ENCODE data around the gene SLC22A3. TPM values are rescaled to one million over a fixed set of nuclear protein-coding genes. Genes with fewer than 3 reads are reported as not detected.
"Not testable (repeated sequence)": the region's sequence is repeated elsewhere in the genome, so short reads cannot be mapped to it uniquely, and the experiment has no call there.

Gene SLC22A3
- total RNA-seq, 1 donor from 2014 or later = 0.57 TPM

DNA sequence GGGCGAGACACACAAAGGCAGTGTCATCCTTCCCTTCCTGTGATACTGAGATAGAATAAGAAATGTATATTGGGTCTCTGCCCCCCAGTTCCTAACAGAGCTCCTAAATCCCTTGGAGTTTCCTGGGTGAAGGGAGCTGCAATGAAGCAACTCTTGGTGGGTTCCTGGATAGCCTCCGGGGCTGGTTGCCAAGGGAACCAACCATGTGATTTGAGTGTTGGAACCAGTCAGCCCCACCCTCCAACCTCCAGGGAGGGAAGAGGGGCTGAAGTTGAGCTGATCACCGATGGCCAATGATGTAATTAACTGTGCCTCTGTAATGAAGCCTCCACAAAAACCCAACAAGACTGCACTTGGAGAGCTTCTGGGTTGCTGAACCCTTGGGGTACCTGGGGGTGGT lies 116.6 kb downstream of the SLC22A3 start:
- Histone ChIP-seq H3K27me3 (ENCODE audit: insufficient read depth, low read length) (no peaks in the 10 kb centered on the region), H3K36me3 (ENCODE audit: insufficient read depth, low read length) (no peaks in the 10 kb centered on the region), H4K20me1 (ENCODE audit: insufficient read depth, low read length) (no peaks in the 10 kb centered on the region), H3K4me2 (ENCODE audit: low read length) (no peak overlapping the region), H3K27ac (ENCODE audit: low read depth, low read length) (no peak overlapping the region), H3K9ac (ENCODE audit: low read length) (no peak overlapping the region), H2AFZ (ENCODE audit: low read depth, low read length) (no peak overlapping the region), H3K4me1 (ENCODE audit: insufficient read depth, low read length) (peaks cover 15% of the 10 kb centered on the region), H3K4me3 (ENCODE audit: insufficient read depth, low read depth, low read length) (no peak overlapping the region), H3K79me2 (ENCODE audit: insufficient read depth, low read length) (no peaks in the 10 kb centered on the region), H3K9me3 (ENCODE audit: insufficient read depth, low read depth, low read length) (no peaks in the 10 kb centered on the region)
- FAIRE-seq (no peak), DNase-seq (ENCODE audit: low read depth) (no peak)
- peaks cover 7% of the 10 kb centered on the region for H3K9me3 Mint-ChIP-seq (ENCODE audit: unreplicated experiment)
- peaks cover 27% of the 10 kb centered on the region for H3K27me3 Mint-ChIP-seq (ENCODE audit: low read depth, unreplicated experiment)
- H3K4me1 Mint-ChIP-seq (ENCODE audit: low read depth, unreplicated experiment) = peaks cover 18% of the 10 kb centered on the region
- no peaks in the 10 kb centered on the region for H3K36me3 Mint-ChIP-seq (ENCODE audit: low read depth, unreplicated experiment)
- TF ChIP-seq EZH2 (IDR thresholded peaks at IDR 0.05; ENCODE audit: insufficient read depth, low read length) = no peak
- TF ChIP-seq, protein P1, sequence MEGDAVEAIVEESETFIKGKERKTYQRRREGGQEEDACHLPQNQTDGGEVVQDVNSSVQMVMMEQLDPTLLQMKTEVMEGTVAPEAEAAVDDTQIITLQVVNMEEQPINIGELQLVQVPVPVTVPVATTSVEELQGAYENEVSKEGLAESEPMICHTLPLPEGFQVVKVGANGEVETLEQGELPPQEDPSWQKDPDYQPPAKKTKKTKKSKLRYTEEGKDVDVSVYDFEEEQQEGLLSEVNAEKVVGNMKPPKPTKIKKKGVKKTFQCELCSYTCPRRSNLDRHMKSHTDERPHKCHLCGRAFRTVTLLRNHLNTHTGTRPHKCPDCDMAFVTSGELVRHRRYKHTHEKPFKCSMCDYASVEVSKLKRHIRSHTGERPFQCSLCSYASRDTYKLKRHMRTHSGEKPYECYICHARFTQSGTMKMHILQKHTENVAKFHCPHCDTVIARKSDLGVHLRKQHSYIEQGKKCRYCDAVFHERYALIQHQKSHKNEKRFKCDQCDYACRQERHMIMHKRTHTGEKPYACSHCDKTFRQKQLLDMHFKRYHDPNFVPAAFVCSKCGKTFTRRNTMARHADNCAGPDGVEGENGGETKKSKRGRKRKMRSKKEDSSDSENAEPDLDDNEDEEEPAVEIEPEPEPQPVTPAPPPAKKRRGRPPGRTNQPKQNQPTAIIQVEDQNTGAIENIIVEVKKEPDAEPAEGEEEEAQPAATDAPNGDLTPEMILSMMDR (IDR thresholded peaks at IDR 0.05; ENCODE audit: insufficient read depth, low read depth, low read length) = no peak
- H3K4me3 Mint-ChIP-seq (ENCODE audit: unreplicated experiment) = no peak overlapping the region
- no peak overlapping the region for H3K27ac Mint-ChIP-seq (ENCODE audit: unreplicated experiment)

DNA sequence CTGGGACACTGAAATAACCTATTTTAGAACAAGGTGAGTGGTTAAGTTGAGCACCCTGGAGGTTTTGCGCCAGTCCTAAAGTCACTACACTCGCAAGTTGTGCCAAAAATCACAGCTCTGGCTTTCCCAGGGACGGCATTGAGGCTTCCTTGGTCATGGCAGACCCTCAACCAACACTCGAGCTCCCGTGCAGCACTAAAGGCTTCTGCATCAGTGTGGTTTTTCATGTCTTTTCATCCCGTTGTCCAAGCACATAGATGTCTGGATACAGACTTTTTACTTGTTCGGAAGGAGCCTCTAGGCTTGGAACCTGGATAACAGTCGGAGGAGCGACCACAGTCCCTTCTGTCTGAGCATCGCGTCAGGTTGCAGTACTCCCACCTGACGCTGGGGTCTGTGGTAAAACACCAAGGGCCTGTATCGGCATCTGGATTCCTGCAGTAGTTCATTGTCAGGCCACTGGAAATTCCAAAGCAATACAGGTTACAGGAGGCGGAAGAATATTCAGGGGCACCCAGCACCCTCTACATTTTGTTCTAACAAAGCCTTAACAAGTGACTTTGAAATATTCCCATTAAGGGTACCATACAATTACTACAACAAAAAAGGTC lies 119.2 kb downstream of the SLC22A3 start:
- not testable (repeated sequence) for H4K20me1 ChIP-seq (ENCODE audit: insufficient read depth, low read length); H3K27ac Mint-ChIP-seq (ENCODE audit: unreplicated experiment); H3K9me3 Mint-ChIP-seq (ENCODE audit: unreplicated experiment); H3K4me3 ChIP-seq (ENCODE audit: insufficient read depth, low read depth, low read length); H3K9me3 ChIP-seq (ENCODE audit: insufficient read depth, low read depth, low read length); H3K27ac ChIP-seq (ENCODE audit: low read depth, low read length); H2AFZ ChIP-seq (ENCODE audit: low read depth, low read length); H3K36me3 ChIP-seq (ENCODE audit: insufficient read depth, low read length); H3K27me3 ChIP-seq (ENCODE audit: insufficient read depth, low read length); H3K4me1 ChIP-seq (ENCODE audit: insufficient read depth, low read length); H3K4me3 Mint-ChIP-seq (ENCODE audit: unreplicated experiment); H3K4me2 ChIP-seq (ENCODE audit: low read length); H3K4me1 Mint-ChIP-seq (ENCODE audit: low read depth, unreplicated experiment); H3K9ac ChIP-seq (ENCODE audit: low read length); H3K79me2 ChIP-seq (ENCODE audit: insufficient read depth, low read length); H3K36me3 Mint-ChIP-seq (ENCODE audit: low read depth, unreplicated experiment); DNase-seq (ENCODE audit: low read depth); FAIRE-seq
- H3K27me3 Mint-ChIP-seq (ENCODE audit: low read depth, unreplicated experiment) = peaks cover 18% of the 10 kb centered on the region

DNA sequence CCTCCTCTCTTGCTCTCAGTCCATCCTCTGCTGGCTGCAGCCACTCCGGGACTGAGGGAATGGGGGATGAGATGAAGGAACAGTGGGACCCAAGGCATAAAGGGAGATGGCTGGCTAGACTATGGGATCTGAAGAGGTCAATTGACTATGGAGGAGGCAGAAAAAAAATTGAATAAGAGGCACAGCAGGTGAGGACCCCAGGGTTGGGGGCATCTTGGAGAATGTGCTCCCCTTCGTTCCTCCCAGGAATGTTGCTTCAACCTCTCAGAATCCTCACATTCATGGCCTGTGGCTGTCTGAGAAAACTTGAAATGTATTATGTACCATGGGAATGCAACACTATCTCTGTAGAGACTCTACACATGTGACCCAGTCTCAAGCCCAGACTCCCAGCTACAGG lies 121.0 kb downstream of the SLC22A3 start:
- Histone ChIP-seq H3K4me2 (ENCODE audit: low read length) (no peak overlapping the region), H3K36me3 (ENCODE audit: insufficient read depth, low read length) (no peaks in the 10 kb centered on the region), H2AFZ (ENCODE audit: low read depth, low read length) (no peak overlapping the region), H3K9me3 (ENCODE audit: insufficient read depth, low read depth, low read length) (no peaks in the 10 kb centered on the region), H3K79me2 (ENCODE audit: insufficient read depth, low read length) (no peaks in the 10 kb centered on the region), H3K4me1 (ENCODE audit: insufficient read depth, low read length) (no peaks in the 10 kb centered on the region), H3K27ac (ENCODE audit: low read depth, low read length) (no peak overlapping the region), H4K20me1 (ENCODE audit: insufficient read depth, low read length) (no peaks in the 10 kb centered on the region), H3K4me3 (ENCODE audit: insufficient read depth, low read depth, low read length) (no peak overlapping the region), H3K9ac (ENCODE audit: low read length) (no peak overlapping the region), H3K27me3 (ENCODE audit: insufficient read depth, low read length) (no peaks in the 10 kb centered on the region)
- Mint-ChIP-seq H3K4me1 (ENCODE audit: low read depth, unreplicated experiment) (no peaks in the 10 kb centered on the region), H3K27ac (ENCODE audit: unreplicated experiment) (no peak overlapping the region), H3K36me3 (ENCODE audit: low read depth, unreplicated experiment) (no peaks in the 10 kb centered on the region), H3K9me3 (ENCODE audit: unreplicated experiment) (peaks cover 5% of the 10 kb centered on the region), H3K4me3 (ENCODE audit: unreplicated experiment) (no peak overlapping the region), H3K27me3 (ENCODE audit: low read depth, unreplicated experiment) (peaks cover 18% of the 10 kb centered on the region)
- no peak for TF ChIP-seq EZH2 (IDR thresholded peaks at IDR 0.05; ENCODE audit: insufficient read depth, low read length)
- TF ChIP-seq, protein P1 (IDR thresholded peaks at IDR 0.05; ENCODE audit: insufficient read depth, low read depth, low read length) = no peak
- FAIRE-seq (no peak), DNase-seq (ENCODE audit: low read depth) (no peak)

DNA sequence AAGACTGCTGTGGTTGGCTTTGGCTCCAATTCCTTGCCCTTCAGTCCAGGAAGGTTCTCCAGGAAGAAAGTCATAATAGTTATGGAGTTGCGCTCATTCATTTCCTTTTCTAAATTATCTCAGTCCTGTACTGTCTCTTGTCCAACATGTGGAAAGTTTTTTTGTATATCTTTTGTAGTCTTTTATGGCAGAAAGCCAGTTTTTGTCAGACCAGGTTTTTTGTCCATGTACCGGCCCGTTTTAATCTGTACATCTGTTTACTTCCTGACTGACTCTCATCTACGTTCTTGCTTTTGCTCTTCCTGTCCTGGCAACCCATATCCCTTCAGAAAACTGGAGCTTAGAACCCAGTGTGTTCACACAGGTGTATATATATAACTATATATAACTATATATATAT lies 127.9 kb downstream of the SLC22A3 start:
- H3K9ac ChIP-seq (ENCODE audit: low read length); H4K20me1 ChIP-seq (ENCODE audit: insufficient read depth, low read length); H3K27ac ChIP-seq (ENCODE audit: low read depth, low read length); DNase-seq (ENCODE audit: low read depth); H3K9me3 Mint-ChIP-seq (ENCODE audit: unreplicated experiment); H3K36me3 Mint-ChIP-seq (ENCODE audit: low read depth, unreplicated experiment); H3K4me2 ChIP-seq (ENCODE audit: low read length); H3K36me3 ChIP-seq (ENCODE audit: insufficient read depth, low read length); H3K4me1 Mint-ChIP-seq (ENCODE audit: low read depth, unreplicated experiment); H3K27me3 ChIP-seq (ENCODE audit: insufficient read depth, low read length); H3K79me2 ChIP-seq (ENCODE audit: insufficient read depth, low read length); H3K4me3 Mint-ChIP-seq (ENCODE audit: unreplicated experiment); H3K9me3 ChIP-seq (ENCODE audit: insufficient read depth, low read depth, low read length); H3K27ac Mint-ChIP-seq (ENCODE audit: unreplicated experiment); H2AFZ ChIP-seq (ENCODE audit: low read depth, low read length); H3K4me3 ChIP-seq (ENCODE audit: insufficient read depth, low read depth, low read length); H3K4me1 ChIP-seq (ENCODE audit: insufficient read depth, low read length); H3K27me3 Mint-ChIP-seq (ENCODE audit: low read depth, unreplicated experiment): not testable (repeated sequence)
- FAIRE-seq = peak; percentile 62

DNA sequence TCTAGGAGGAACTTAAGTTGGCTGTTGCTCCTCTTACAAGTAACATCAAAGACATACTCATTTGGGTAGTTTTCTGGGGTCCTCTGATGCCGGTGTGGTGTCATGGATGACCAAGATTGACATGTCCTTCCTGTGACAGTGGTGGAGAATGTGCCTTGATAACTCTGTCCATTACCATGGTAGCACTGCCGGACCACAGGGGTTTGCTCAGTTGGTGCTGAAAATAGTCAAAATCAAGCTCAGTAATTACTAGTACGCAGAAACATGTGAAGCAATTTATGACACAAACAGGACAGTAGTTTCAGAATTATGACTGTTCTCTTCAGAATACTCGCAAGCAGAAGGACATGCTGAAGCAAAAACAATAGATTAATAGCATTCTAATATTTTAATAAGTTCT lies 128.9 kb downstream of the SLC22A3 start:
- FAIRE-seq; H3K36me3 Mint-ChIP-seq (ENCODE audit: low read depth, unreplicated experiment): not testable (repeated sequence)

More for the DNA sequence above, 128.9 kb downstream of the SLC22A3 start:
- H3K9me3 Mint-ChIP-seq (ENCODE audit: unreplicated experiment) = peaks cover 10% of the 10 kb centered on the region
- H3K27me3 Mint-ChIP-seq (ENCODE audit: low read depth, unreplicated experiment); H3K4me2 ChIP-seq (ENCODE audit: low read length); H3K27ac Mint-ChIP-seq (ENCODE audit: unreplicated experiment); H3K27ac ChIP-seq (ENCODE audit: low read depth, low read length); H3K4me1 ChIP-seq (ENCODE audit: insufficient read depth, low read length); H3K9ac ChIP-seq (ENCODE audit: low read length); H3K27me3 ChIP-seq (ENCODE audit: insufficient read depth, low read length); H3K4me3 ChIP-seq (ENCODE audit: insufficient read depth, low read depth, low read length); H3K4me1 Mint-ChIP-seq (ENCODE audit: low read depth, unreplicated experiment); H3K4me3 Mint-ChIP-seq (ENCODE audit: unreplicated experiment); DNase-seq (ENCODE audit: low read depth); H3K36me3 ChIP-seq (ENCODE audit: insufficient read depth, low read length); H3K79me2 ChIP-seq (ENCODE audit: insufficient read depth, low read length); H4K20me1 ChIP-seq (ENCODE audit: insufficient read depth, low read length); H3K9me3 ChIP-seq (ENCODE audit: insufficient read depth, low read depth, low read length); H2AFZ ChIP-seq (ENCODE audit: low read depth, low read length): not testable (repeated sequence)
